ENCODE results near the gene TRAPPC4. TPM values are rescaled to one million over a fixed set of nuclear protein-coding genes. Genes with fewer than 3 reads are reported as not detected.

Gene TRAPPC4
- polyA plus RNA-seq, 1 of the 3 experiments (the other 2 are of a cell fraction) = 368 TPM

- ChIA-PET POLR2A (interaction anchor here (1.6 kb wide), 1 partner anchor 17 kb away, joined by 3 read pairs; no protein-coding TSS in a partner anchor), CTCF (interaction anchor here (0.9 to 1.1 kb wide), 3 partner anchors 8 to 19 kb away, joined by 3 to 4 read pairs (median 4); partner anchors contain the start of genes HYOU1, SLC37A4 and VPS11)
- Histone ChIP-seq H3K4me3 (ENCODE audit: low read depth in 2 of 2, low read length in 1 of 2) (no peak overlapping the region), H3K9me3 (no peaks in the 10 kb centered on the region), H3K36me3 (replicated peaks in 1 of 2; ENCODE audit: control insufficient read depth in 1 of 2, insufficient read depth in 2 of 2, low read length in 1 of 2) (peaks cover 23 to 73% of the 10 kb centered on the region in 2 experiments), H4K20me1 (ENCODE audit: insufficient read depth) (no peaks in the 10 kb centered on the region), H3K27ac (ENCODE audit: low read depth in 2 of 2, low read length in 1 of 2) (no peak overlapping the region), H2AFZ (ENCODE audit: low read depth) (no peak overlapping the region), H3K4me2 (no peak overlapping the region), H3K27me3 (ENCODE audit: insufficient read depth) (no peaks in the 10 kb centered on the region), H3K4me1 (ENCODE audit: control insufficient read depth in 1 of 2, insufficient read depth in 2 of 2, low read depth in 1 of 2, low read length in 1 of 2) (no peaks in the 10 kb centered on the region), H3K9me2 (no peaks in the 10 kb centered on the region), H3F3A (replicated peaks; ENCODE audit: insufficient read depth) (no peaks in the 10 kb centered on the region), H3K79me2 (ENCODE audit: insufficient read depth) (no peaks in the 10 kb centered on the region), H3K9ac (no peak overlapping the region)
- DNase-seq = no peak
- WGBS (ENCODE audit: low lambda C conversion rate) = 93% methylated on average over 9 of the region's 9 CpGs
- TF ChIP-seq RFX5 (IDR thresholded peaks at IDR 0.05; ENCODE audit: low read length) = no peak
- TF ChIP-seq MEF2A (IDR thresholded peaks at IDR 0.05; ENCODE audit: borderline replicate concordance, low read depth) = no peak
- TF ChIP-seq FOSL2 (IDR thresholded peaks at IDR 0.05; ENCODE audit: borderline replicate concordance, low read depth) = no peak
- TF ChIP-seq, protein P1, sequence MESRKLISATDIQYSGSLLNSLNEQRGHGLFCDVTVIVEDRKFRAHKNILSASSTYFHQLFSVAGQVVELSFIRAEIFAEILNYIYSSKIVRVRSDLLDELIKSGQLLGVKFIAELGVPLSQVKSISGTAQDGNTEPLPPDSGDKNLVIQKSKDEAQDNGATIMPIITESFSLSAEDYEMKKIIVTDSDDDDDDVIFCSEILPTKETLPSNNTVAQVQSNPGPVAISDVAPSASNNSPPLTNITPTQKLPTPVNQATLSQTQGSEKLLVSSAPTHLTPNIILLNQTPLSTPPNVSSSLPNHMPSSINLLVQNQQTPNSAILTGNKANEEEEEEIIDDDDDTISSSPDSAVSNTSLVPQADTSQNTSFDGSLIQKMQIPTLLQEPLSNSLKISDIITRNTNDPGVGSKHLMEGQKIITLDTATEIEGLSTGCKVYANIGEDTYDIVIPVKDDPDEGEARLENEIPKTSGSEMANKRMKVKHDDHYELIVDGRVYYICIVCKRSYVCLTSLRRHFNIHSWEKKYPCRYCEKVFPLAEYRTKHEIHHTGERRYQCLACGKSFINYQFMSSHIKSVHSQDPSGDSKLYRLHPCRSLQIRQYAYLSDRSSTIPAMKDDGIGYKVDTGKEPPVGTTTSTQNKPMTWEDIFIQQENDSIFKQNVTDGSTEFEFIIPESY (IDR thresholded peaks at IDR 0.05; ENCODE audit: borderline replicate concordance, low read depth) = no peak
- TF ChIP-seq CTCF (IDR thresholded peaks at IDR 0.05) = no peak
- no peak for TF ChIP-seq JUND (IDR thresholded peaks at IDR 0.05)
- no peak for TF ChIP-seq NRF1 (IDR thresholded peaks at IDR 0.05; ENCODE audit: low read depth, low read length)
- TF ChIP-seq, protein P2, sequence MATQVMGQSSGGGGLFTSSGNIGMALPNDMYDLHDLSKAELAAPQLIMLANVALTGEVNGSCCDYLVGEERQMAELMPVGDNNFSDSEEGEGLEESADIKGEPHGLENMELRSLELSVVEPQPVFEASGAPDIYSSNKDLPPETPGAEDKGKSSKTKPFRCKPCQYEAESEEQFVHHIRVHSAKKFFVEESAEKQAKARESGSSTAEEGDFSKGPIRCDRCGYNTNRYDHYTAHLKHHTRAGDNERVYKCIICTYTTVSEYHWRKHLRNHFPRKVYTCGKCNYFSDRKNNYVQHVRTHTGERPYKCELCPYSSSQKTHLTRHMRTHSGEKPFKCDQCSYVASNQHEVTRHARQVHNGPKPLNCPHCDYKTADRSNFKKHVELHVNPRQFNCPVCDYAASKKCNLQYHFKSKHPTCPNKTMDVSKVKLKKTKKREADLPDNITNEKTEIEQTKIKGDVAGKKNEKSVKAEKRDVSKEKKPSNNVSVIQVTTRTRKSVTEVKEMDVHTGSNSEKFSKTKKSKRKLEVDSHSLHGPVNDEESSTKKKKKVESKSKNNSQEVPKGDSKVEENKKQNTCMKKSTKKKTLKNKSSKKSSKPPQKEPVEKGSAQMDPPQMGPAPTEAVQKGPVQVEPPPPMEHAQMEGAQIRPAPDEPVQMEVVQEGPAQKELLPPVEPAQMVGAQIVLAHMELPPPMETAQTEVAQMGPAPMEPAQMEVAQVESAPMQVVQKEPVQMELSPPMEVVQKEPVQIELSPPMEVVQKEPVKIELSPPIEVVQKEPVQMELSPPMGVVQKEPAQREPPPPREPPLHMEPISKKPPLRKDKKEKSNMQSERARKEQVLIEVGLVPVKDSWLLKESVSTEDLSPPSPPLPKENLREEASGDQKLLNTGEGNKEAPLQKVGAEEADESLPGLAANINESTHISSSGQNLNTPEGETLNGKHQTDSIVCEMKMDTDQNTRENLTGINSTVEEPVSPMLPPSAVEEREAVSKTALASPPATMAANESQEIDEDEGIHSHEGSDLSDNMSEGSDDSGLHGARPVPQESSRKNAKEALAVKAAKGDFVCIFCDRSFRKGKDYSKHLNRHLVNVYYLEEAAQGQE (IDR thresholded peaks at IDR 0.05; ENCODE audit: low read depth, low read length) = no peak
- TF ChIP-seq RCOR1 (IDR thresholded peaks at IDR 0.05; ENCODE audit: low read length) = no peak
- no peak for TF ChIP-seq TAF1 (IDR thresholded peaks at IDR 0.05; ENCODE audit: borderline replicate concordance, low read depth, low read length)
- TF ChIP-seq, protein P3, sequence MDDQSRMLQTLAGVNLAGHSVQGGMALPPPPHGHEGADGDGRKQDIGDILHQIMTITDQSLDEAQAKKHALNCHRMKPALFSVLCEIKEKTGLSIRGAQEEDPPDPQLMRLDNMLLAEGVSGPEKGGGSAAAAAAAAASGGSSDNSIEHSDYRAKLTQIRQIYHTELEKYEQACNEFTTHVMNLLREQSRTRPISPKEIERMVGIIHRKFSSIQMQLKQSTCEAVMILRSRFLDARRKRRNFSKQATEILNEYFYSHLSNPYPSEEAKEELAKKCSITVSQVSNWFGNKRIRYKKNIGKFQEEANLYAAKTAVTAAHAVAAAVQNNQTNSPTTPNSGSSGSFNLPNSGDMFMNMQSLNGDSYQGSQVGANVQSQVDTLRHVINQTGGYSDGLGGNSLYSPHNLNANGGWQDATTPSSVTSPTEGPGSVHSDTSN (IDR thresholded peaks at IDR 0.05) = no peak
- TF ChIP-seq NFIC (IDR thresholded peaks at IDR 0.05; ENCODE audit: borderline replicate concordance) = no peak
- TF ChIP-seq EZH2phosphoT487 (IDR thresholded peaks at IDR 0.05; ENCODE audit: borderline replicate concordance, low read depth) = no peak
Observed at GRCh38 chr11:119048644-119049043, 30.1 kb downstream of the TRAPPC4 start.

Measured in SK-N-SH (cell line).